H1 (cell line): ENCODE data around the gene TNS3. TPM values are rescaled to one million over a fixed set of nuclear protein-coding genes. Genes with fewer than 3 reads are reported as not detected.

Experiments
- ASH2L ChIP-seq: fragments of 200-600, 300-600 bp; sonication (generic); IDR thresholded peaks from one replicate; pipeline ENCODE4 v1.7.1; 2017; ENCODE audit warnings: low read length
- ATF2 ChIP-seq: IDR thresholded peaks from 2 replicates; pipeline ENCODE4 v1.6.1; 2012; ENCODE audit warnings: low read length, inconsistent platforms
- BACH1 ChIP-seq: IDR thresholded peaks from 2 replicates; pipeline ENCODE4 v1.6.1; 2012; ENCODE audit warnings: low read length, improper control_type of control experiment
- CEBPB ChIP-seq: IDR thresholded peaks from 2 replicates; pipeline ENCODE4 v1.6.1; 2012; ENCODE audit warnings: low read depth, low read length
- CTBP2 ChIP-seq: IDR thresholded peaks from 2 replicates; pipeline ENCODE4 v1.7.0; 2011; ENCODE audit warnings: borderline replicate concordance, mild to moderate bottlenecking, moderate library complexity, mixed read lengths, low read length; ENCODE audit not compliant: insufficient read depth, insufficient read length
- EZH2 ChIP-seq: fragments of 200-600 bp; sonication (generic); IDR thresholded peaks from 2 replicates; pipeline ENCODE4 v1.7.1; 2012; ENCODE audit warnings: low read depth, mild to moderate bottlenecking, moderate library complexity, low read length, inconsistent platforms; ENCODE audit not compliant: severe bottlenecking
- HDAC2 ChIP-seq, 2 experiments: fragments of 300-600 bp in 1 of 2; sonication (generic) in 1 of 2; IDR thresholded peaks; 2 replicates each; pipeline ENCODE4 v1.6.1; 2011 to 2012; ENCODE audit warnings: low read depth in 2 of 2, low read length in 2 of 2, mild to moderate bottlenecking in 2 of 2, moderate library complexity in 2 of 2, borderline replicate concordance in 1 of 2, inconsistent platforms in 1 of 2
- RFX5 ChIP-seq: IDR thresholded peaks from 2 replicates; pipeline ENCODE4 v1.6.1; 2011; ENCODE audit warnings: low read depth, low read length, improper control_type of control experiment, borderline replicate concordance
- RNF2 ChIP-seq: fragments of 200-900, 300-1000 bp; sonication (generic); IDR thresholded peaks from 2 replicates; pipeline ENCODE4 v1.7.1; 2016; ENCODE audit warnings: borderline replicate concordance, low read depth, mild to moderate bottlenecking, antibody characterized with exemption, low read length; ENCODE audit not compliant: poor library complexity, severe bottlenecking; ENCODE audit errors: missing control alignments
- SAP30 ChIP-seq: fragments of 300-600 bp; sonication (generic); IDR thresholded peaks from 2 replicates; pipeline ENCODE4 v1.7.1; 2012; ENCODE audit warnings: low read length, moderate library complexity, mild to moderate bottlenecking, inconsistent platforms; ENCODE audit not compliant: insufficient read depth, insufficient replicate concordance
- SP4 ChIP-seq: IDR thresholded peaks from 2 replicates; pipeline ENCODE4 v1.6.1; 2012; ENCODE audit warnings: low read length, inconsistent platforms
- polyA plus RNA-seq, 7 experiments: library from polyadenylated mRNA; depleted of rRNA in 3 of 7; stranded (reverse) in 5 of 7; unstranded in 2 of 7; fragments of >200 nt in 5 of 7; fragments of 200-250 nt in 2 of 7; gene quantifications; 1 replicate in 5 of 7; 2 replicates in 1 of 7; 4 replicates in 1 of 7; pipeline versions ENCODE4 v1.2.1 to v1.2.3, GENCODE V29; 2011 to 2013; ENCODE audit warnings: missing spikeins in 2 of 7, mixed read lengths in 2 of 7
- total RNA-seq: library from RNA; stranded (reverse); fragmentation: NEBNext Ultra II Directional; extraction: Animal tissue kit (Norgen Biotek cat#: 25700); gene quantifications from 2 replicates; pipeline ENCODE4 v1.2.1, GENCODE V29; 2021

TNS3 gene
- total and polyA plus RNA-seq, 2 of the 8 experiments (the other 6 are each of a cell fraction or from before 2014, with no cell fraction given) = 11.9 to 24.2 TPM

- TF ChIP-seq EZH2 (no peak), RFX5 (no peak), ASH2L (no peak), CEBPB (no peak), HDAC2 (IDR thresholded peaks at IDR 0.05; ENCODE audit: borderline replicate concordance in 1 of 2, low read depth in 2 of 2, low read length in 2 of 2) (no peak), ATF2 (no peak), SP4 (no peak), CTBP2 (no peak), BACH1 (no peak), SAP30 (no peak), RNF2 (no peak)
- TF ChIP-seq, all 59 proteins: peak for 0
Measured at GRCh38 chr7:47454974-47455871, 126.7 kb downstream of the TNS3 start (continued).
